ENCODE data around the gene GALNTL6.

GRCh38 chr4:172344308-172344938 lies 531.2 kb downstream of the GALNTL6 start:
- TF ChIP-seq, protein P1, sequence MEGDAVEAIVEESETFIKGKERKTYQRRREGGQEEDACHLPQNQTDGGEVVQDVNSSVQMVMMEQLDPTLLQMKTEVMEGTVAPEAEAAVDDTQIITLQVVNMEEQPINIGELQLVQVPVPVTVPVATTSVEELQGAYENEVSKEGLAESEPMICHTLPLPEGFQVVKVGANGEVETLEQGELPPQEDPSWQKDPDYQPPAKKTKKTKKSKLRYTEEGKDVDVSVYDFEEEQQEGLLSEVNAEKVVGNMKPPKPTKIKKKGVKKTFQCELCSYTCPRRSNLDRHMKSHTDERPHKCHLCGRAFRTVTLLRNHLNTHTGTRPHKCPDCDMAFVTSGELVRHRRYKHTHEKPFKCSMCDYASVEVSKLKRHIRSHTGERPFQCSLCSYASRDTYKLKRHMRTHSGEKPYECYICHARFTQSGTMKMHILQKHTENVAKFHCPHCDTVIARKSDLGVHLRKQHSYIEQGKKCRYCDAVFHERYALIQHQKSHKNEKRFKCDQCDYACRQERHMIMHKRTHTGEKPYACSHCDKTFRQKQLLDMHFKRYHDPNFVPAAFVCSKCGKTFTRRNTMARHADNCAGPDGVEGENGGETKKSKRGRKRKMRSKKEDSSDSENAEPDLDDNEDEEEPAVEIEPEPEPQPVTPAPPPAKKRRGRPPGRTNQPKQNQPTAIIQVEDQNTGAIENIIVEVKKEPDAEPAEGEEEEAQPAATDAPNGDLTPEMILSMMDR (IDR thresholded peaks at IDR 0.05): no peak
- TF ChIP-seq EZH2 (IDR thresholded peaks at IDR 0.05; ENCODE audit: borderline replicate concordance, insufficient read depth, low read depth, low read length, poor library complexity, severe bottlenecking): no peak
